ENCODE results near the gene SAMD11. TPM values are rescaled to one million over a fixed set of nuclear protein-coding genes. Genes with fewer than 3 reads are reported as not detected.

SAMD11 gene
- total and polyA plus RNA-seq, 10 of the 15 experiments (the other 5 are each of a cell fraction or from before 2014, with no cell fraction given): 0.04 to 0.31 (median 0.19) TPM; not detected in 6

- TF ChIP-seq DPF2 (IDR thresholded peaks at IDR 0.05): no peak
- no peak for TF ChIP-seq SMARCA5 (IDR thresholded peaks at IDR 0.05)
- TF ChIP-seq MTA3 (IDR thresholded peaks at IDR 0.05; ENCODE audit: borderline replicate concordance, low read length): no peak
- TF ChIP-seq CTCF (IDR thresholded peaks at IDR 0.05 in 2 of 3, conservative IDR thresholded peaks at IDR 0.05 in 1 of 3; ENCODE audit: control insufficient read depth in 2 of 3, extremely low read depth in 1 of 3, insufficient read depth in 1 of 3, low read depth in 3 of 3, low read length in 3 of 3): no peak
Observed at GRCh38 chr1:956636-957035, 32.9 kb downstream of the SAMD11 start (continued).

GRCh38 chr1:958823-959730 is 35.4 kb downstream of the SAMD11 start, which contains the start of gene NOC2L:
NOC2L (minus strand) TSS chr1:959256; CDS start chr1:959240, 16 bp downstream.
- SMC1A ChIA-PET (ENCODE audit: uncharacterized antibody, unreplicated experiment): interaction anchor here (0.9 kb wide), 1 partner anchor 54 kb away, joined by 3 read pairs; no protein-coding TSS in a partner anchor
- 6% methylated on average over 58 of the region's 101 CpGs for WGBS (ENCODE audit: insufficient coverage, insufficient replicate concordance, low lambda C conversion rate, missing lambda C conversion rate)
- Histone ChIP-seq H3K27me3 (replicated peaks in 1 of 2; ENCODE audit: control insufficient read depth in 2 of 2, insufficient read depth in 2 of 2, low read length in 1 of 2) (no peaks in the 10 kb centered on the region), H3K4me1 (ENCODE audit: control insufficient read depth, insufficient read depth, low read length) (peaks cover 17% of the 10 kb centered on the region), H3K79me2 (ENCODE audit: control insufficient read depth, insufficient read depth, low read length) (peaks cover 20% of the 10 kb centered on the region), H3K9ac (ENCODE audit: control insufficient read depth, insufficient read depth, low read length) (peak within 1 kb of the TSS; percentile 94), H3K4me2 (ENCODE audit: control insufficient read depth, insufficient read depth) (peak within 1 kb of the TSS; percentile 73), H2AFZ (ENCODE audit: control insufficient read depth, low read depth, low read length) (peak within 1 kb of the TSS; percentile 76), H3K27ac (ENCODE audit: control insufficient read depth, insufficient read depth) (peak within 1 kb of the TSS; percentile 70), H3K36me3 (ENCODE audit: control insufficient read depth in 2 of 2, insufficient read depth in 2 of 2, low read length in 1 of 2) (peaks cover 6 to 16% of the 10 kb centered on the region in 2 experiments; a peak in 3 of 4 replicates), H3K9me3 (replicated peaks; ENCODE audit: control insufficient read depth, insufficient read depth, low read length) (no peaks in the 10 kb centered on the region), H4K20me1 (ENCODE audit: control insufficient read depth, insufficient read depth) (no peaks in the 10 kb centered on the region), H3K4me3 (peak within 1 kb of the TSS; percentile 100)
- DNase-seq (ENCODE audit: low read depth, low spot score) (peak; percentile 46), ATAC-seq (peak; percentile 91), FAIRE-seq (peak; percentile 80)
- RAD21 ChIA-PET (ENCODE audit: unreplicated experiment): interaction anchor here (1.8 kb wide), 1 partner anchor 54 kb away, joined by 5 read pairs; no protein-coding TSS in a partner anchor
- CTCF ChIA-PET: interaction anchor here (1.0 to 1.5 kb wide), 7 partner anchors 11 to 105 kb away, joined by 3 to 5 read pairs (median 4); no protein-coding TSS in a partner anchor
- intact Hi-C loops (cut with micrococcal nuclease; ENCODE audit: unreplicated experiment): no loop called here
- in situ Hi-C loops (cut with MboI): no loop called here
- POLR2A ChIA-PET: interaction anchor here (0.6 to 0.8 kb wide), 2 partner anchors 53 to 566 kb away, joined by 3 read pairs; no protein-coding TSS in a partner anchor
- BruUV-seq (replicated peaks): TSS peak; percentile 82
- no peak for TF ChIP-seq KDM1A (IDR thresholded peaks at IDR 0.05; ENCODE audit: borderline replicate concordance)
- no peak for TF ChIP-seq CTCF (IDR thresholded peaks at IDR 0.05 in 2 of 3, conservative IDR thresholded peaks at IDR 0.05 in 1 of 3; ENCODE audit: control insufficient read depth in 2 of 3, extremely low read depth in 1 of 3, insufficient read depth in 1 of 3, low read depth in 3 of 3, low read length in 3 of 3)
- TF ChIP-seq FOXK2 (IDR thresholded peaks at IDR 0.05): peak; percentile 34; the same call in 1 of the 2 replicates
- TF ChIP-seq PRDM15 (CRISPR knock-in tag; IDR thresholded peaks at IDR 0.05): no peak
- TF ChIP-seq SUPT20H (IDR thresholded peaks at IDR 0.05; ENCODE audit: borderline replicate concordance, control insufficient read depth, low read depth, low read length): no peak
- TF ChIP-seq TBL1XR1 (IDR thresholded peaks at IDR 0.05; ENCODE audit: low read depth, low read length): 0 out of 2 replicates have a peak, but pooled peaks have one; percentile 21
- no peak for TF ChIP-seq PAX5 (IDR thresholded peaks at IDR 0.05; ENCODE audit: borderline replicate concordance, low read depth, low read length)
- TF ChIP-seq JUND (IDR thresholded peaks at IDR 0.05; ENCODE audit: low read depth, low read length): no peak
- TF ChIP-seq GATAD2B (conservative IDR thresholded peaks at IDR 0.05; ENCODE audit: low read depth): 0 out of 2 replicates have a peak, but pooled peaks have one; percentile 19
